HG03045 (cell line): ENCODE data around the gene RGS1.

Source experiments
- ATAC-seq: cut with Tn5 transposase; IDR thresholded peaks from one replicate; pipeline ENCODE4 v1.9.1; 2021; ENCODE audit warnings: mild to moderate bottlenecking, moderate library complexity; ENCODE audit not compliant: unreplicated experiment

The RGS1 gene

GRCh38 chr1:192580351-192580962, 4.9 kb downstream of the RGS1 start:
- ATAC-seq: peak; percentile 35

- ATAC-seq: no peak
Measured at GRCh38 chr1:192581131-192581927, 5.8 kb downstream of the RGS1 start.

GRCh38 chr1:192584866-192585265, 9.3 kb downstream of the RGS1 start:
- no peak for ATAC-seq

DNA sequence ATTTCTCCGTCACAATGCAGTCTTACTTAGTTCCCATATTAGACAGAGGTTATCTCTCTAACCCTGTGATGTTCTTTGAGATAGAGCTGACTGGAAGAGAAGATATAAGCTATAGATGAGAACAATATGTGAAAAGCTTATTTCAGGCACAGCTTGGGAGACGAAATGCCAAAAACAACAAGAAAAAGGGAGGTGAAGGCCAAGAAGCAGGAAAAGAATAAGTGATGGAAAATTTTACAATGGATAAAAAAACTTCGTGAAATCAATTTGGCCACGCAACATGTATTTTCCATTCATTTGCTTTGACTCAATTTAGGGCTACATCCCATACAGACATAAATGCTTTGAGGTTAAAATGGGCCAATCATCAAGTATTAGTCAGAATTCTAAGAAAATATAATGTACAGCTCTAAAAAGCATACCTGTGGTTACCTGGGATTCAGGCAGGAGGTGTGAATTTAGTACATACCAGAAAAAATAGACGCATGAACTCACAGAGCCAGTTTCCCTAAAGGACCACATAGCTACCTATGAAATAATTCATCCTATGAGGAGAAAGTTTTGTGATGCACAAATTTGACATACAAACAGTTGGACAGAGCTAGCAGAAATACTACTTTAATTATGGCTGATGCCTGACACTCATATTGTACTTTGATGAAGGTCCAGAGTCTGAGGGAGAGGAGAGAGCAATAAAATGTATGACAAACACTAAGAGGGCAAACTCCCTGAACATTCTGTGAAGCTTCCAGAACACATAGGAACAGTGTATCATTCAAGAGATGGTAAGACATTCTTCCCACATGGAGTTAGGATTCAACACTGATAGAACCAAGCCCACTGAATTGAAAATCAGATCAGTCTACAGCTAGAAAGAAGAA, 12.1 kb downstream of the RGS1 start:
- no peak for ATAC-seq

DNA sequence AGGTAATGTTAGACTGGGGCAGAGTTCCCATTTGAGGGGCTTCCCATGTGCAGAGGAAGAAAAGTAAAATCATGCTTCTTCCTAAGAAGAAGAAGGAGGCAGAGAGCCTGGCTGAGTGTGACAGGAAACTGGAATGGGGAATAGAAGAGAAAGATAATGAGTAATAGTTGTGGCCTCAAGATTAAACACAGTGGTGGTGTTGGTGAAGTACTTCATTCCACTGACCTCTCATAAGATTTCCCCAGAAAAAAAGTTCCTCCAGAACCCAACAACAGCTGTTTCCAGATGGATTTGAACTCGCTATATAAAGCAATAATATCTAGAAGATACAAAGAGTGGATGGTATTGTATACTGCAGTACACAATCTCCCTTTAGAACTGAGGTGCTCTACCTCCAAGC, 13.0 kb downstream of the RGS1 start:
- no peak for ATAC-seq

DNA sequence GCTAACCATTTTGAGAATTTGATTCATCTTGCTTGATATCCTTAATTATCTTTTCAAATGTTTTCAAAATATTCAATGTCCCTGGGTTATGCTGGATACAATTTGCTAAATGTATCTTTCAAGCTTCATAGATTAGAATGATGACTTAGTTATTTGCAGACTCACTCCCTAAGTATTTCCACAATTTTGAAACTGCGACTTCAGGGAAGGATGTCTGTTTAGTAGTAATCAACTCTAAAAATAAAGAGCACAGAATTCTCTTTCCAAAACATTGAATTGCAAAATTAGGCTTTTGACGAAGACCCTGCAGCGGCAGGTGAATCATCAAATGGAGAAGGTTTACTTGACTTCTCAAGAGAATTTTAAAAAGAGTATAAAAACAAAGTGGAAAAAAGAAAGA, 14.2 kb downstream of the RGS1 start:
- no peak for ATAC-seq

- no peak for ATAC-seq
Measured at GRCh38 chr1:192592517-192592916, 16.9 kb downstream of the RGS1 start.

GRCh38 chr1:192592981-192593708, 17.6 kb downstream of the RGS1 start:
- ATAC-seq: no peak

DNA sequence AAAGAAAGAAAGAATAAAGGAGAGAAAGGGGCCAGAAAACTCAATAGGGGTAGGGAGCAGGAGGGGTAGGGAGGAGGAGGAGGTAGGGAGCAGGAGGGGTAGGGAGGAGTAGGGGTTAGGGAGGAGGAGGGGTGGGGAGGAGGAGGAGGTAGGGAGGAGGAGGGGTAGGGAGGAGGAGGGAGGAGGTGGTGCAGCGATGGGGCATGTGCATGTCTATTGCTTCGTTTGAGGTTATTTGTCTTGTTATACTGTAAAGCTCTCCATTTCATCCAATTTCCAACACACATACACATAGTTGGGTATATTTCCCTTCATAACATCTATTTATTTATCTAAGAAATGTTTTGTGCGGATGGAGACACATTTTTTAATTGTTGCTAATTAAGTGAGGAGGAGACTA, 19.7 kb downstream of the RGS1 start:
- ATAC-seq: no peak

DNA sequence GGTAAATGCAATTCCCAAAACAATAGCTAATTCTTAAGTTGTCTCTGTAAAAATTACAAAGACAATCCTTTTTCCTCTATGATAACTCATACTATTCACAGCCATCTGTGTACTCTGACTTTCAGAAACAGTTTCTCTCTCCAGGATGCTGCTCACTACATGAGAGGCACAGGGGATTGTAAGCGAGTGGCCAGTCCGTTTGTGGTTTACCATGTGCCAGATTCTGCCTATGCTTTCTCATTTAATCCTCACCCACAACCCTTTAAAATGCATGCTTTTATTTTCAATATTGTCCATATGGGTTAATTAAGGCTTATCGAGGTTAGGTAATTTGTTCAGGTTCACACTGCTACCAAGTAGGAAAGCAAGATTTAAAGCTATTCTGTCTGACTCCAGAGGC, 23.0 kb downstream of the RGS1 start:
- ATAC-seq: no peak

DNA sequence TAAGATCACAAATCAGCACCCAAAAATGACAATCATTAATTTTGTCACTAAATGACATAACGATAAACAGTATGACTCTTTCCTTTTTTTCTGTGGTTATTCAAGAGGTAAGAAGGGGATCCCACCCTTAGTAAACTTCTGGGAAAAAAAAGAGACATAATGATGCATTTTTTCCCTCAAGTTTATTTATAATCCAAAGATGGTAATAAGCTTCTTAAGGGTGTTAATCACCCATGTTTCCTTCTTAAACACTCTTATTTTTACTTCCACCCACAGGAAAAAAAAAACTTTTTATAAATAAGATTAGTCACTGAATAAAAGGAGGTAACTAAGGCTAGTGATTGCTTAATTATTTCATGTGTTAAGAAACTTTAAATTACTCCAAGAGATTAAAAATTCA, 24.7 kb downstream of the RGS1 start:
- ATAC-seq: no peak

DNA sequence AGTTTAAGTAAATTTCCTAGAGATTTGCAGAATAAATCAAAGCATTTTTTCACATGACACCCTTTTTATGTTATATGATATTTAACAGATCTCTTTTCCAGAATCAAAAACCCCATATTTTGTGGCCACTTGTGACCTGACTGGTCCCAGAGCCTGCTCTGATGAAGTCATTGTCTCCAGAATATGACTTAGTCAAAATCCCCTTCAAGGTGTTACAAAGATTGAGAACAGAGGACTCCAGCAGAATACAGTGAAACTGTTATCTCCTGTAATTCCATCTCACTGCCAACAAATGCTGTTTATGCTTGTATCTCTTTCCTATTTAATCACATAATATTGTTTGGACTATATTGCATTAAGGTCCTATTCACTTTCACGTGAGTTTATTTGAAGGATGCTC, 25.6 kb downstream of the RGS1 start:
- ATAC-seq: peak; percentile 70

DNA sequence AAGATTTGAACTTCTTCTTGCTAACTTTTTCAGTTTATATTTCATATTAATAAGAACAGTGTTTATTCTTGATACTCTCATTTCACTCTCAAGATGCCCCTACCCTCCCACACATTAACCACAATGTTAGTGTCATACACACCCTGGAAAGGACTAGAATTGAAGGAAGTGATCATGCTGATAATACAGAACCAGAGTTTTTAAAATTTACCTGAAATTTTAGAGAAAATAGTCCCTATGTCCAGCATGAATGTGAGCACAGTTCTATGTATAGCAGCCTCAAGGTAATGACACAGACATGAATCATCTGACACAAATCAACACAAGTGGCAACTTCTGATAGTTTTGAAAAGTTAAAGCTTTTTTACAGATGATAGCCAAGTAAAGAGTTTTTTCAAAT, 26.0 kb downstream of the RGS1 start:
- ATAC-seq: no peak

- ATAC-seq: no peak
Measured at GRCh38 chr1:192602757-192603156, 27.2 kb downstream of the RGS1 start.

- no peak for ATAC-seq
Measured at GRCh38 chr1:192603218-192603787, 27.7 kb downstream of the RGS1 start.

DNA sequence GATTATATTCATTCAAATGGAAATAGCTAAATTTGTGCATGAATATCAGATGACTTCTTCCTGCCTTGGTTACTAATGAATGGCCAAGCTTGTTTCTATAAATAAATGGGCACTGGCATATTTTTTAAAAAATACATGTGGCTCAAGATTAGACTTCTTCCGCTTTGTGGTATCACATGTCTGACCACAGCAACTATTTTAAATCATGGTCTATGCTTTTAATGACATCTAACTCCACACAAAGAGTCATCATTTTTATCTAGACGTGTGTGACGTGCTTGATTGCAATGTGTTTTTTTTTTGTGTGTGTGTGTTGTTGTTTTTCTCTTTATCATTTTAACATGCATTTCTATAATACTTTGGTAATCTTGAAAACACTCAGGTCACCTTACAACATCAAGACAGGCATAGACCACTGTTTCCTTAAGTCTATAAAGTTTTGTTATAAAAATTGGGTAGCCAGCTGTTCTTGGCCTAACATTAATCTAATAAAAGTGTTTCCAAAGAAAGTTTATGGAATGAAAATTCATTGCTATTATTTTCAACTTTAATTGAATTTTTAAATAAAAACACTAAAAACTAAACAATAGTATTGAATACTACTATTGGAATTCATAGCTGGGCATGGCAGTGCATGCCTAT, 29.5 kb downstream of the RGS1 start:
- ATAC-seq: peak; percentile 21

GRCh38 chr1:192608671-192609070, 33.1 kb downstream of the RGS1 start:
- no peak for ATAC-seq

DNA sequence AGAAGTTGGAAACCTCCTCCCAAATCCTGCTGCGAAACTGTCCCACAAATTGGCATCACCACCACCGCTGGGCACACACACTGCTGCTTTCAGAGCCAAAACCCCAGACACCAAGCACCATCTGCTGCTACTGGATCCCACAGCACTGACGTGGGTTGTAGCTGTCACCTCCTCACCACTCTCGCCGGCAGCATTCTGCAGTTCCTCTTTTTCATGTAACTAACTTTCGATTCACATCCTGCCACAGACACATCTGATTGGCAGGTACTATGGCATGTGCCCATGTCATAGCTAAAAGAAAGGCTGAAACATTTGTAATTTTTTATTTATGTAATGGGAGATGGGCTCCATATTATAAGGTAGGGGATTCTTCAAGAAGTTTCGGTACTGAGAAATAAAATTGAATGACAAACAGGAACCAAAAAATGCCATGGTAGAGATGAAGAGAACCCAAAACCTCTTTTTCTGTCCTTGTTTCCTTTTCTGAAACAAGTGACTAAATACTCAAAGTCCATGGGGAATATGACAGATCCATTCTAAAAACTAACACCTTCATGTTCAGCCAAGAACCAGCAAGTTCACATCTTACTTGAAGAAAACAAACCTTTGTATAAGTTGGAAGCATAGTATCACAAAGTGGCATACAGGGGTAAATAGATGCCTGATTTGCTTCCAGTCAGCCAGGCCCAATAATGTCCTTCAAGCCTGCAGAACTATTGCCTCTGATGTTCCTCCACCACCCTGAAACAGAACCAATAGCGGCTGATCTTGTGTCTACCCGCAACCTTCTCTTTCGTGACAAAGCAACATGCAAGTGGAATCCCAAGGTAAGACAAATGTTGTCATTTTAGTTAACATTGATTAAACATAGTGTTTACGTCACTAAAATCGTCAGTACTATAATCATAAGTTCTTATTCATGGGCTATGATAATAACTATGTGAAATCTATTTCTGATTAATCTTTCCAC, 33.8 kb downstream of the RGS1 start:
- peak; percentile 100 for ATAC-seq
